GM18519 (cell line): Measurements from ENCODE around the gene CCR5AS.
"Not testable (repeated sequence)": the region's sequence is repeated elsewhere in the genome, so short reads cannot be mapped to it uniquely, and the experiment has no call there.

Experiments
- ATAC-seq: cut with Tn5 transposase; IDR thresholded peaks from one replicate; pipeline ENCODE4 v1.9.1; 2021; ENCODE audit warnings: mild to moderate bottlenecking, moderate library complexity; ENCODE audit not compliant: unreplicated experiment, low FRiP score

The CCR5AS gene

DNA sequence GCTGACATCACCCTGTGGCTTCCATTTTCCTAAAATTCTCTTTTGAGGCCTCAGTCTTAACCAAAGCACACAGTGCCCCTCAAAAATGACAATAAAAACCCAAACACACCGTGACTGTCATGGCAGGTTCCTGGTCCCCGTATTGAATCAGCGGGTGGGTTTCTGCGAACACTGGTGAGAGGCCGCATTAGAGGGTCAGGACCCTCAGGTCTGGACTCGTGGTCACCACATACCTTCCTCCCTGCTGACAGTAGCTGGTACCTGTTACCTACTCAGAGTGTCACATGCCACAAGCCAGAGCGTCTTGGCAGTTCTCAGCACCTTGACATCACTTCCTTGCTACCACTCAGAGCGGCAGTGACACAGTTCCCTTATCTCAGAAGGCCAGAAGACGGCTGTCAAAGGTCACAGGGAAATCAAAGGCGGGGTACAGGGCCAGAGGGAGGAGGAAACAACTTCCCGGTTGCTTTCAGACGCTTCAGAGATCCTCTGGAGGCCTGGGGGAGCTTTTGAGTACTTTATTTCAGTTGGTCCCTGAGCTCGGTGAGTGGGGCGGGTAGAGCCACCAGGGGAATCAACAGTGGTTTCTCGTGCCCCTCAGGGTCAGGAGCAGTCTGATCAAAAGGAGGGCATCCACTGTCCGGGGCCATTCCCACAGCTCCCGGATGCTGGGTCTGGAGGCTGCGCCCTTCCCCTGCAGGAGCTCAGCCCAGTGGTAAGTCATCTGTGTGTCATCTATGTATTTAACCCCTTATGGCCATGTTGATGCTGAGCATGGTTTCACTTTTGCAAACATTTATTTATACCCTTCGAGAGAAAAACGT is at the start of gene CCR5AS, which contains the start of gene CCRL2:
TSS of gene CCR5AS (minus strand) at position 279 of the 824 bp plus-strand sequence.
TSS of gene CCRL2 (plus strand) at position 472 of the 824 bp plus-strand sequence. CDS start 821 bp downstream, outside the sequence.
- ATAC-seq: no peak

DNA sequence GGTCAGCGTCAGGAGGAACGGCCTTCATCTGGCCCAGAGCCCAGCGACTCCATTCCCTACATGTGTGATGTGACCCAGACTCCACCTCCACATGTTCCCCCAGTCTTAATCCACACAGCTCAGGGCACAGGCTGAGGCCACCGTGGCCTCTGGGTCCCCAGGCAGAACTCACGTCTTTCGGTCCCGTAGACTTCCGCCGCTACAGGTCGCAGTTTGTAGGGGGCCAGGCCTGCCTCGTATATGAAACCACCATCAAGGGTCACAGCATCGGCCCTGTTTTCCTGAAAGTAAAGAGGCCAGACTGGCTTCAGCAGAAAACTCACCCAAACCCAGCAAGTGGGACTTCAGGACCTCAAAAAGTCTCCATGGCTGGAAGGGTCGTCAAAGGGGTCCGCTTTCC is 49.3 kb upstream of the CCR5AS start:
- no peak for ATAC-seq

DNA sequence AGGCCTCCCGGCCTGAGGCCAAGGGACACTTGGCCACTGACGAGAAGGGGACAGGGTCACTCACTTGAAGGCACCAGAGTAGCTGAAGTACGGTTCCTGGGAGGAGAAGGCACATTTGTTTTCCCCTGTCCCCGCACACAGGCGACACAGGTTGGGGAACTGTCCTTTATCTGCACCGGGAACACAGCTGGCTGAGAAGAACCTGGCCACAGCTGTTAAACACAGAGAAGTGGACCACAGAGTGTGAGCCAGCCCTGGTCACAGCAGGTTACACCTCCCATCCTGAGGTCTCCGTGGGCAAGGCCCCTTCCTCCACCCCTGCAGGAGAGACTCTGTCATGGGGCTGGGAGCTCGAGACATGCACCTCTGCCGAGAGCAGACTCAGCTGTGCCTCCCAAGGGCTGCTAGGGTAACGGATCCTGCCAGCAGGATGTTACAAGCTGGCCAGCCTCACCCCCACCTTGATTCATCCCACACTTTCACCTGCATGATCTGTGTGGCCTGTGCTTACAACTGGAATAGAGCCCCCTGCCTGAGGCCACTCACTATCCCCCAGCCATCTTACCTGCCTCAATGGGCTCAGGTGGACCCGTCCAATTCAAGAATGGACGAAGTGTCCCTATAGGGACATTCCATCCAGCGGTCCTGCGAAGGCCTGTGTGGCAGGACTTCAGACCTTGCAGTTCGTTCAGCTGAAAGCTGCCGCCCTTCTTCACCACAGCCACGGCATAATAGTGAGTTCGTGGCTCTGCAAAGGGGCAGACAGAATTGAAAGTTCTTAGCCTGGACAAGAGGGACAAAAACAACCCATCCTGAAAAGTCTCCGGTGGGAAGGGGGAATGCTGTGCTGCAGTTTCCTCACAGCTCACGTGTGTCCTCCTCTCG is 48.6 kb upstream of the CCR5AS start:
- ATAC-seq: no peak

DNA sequence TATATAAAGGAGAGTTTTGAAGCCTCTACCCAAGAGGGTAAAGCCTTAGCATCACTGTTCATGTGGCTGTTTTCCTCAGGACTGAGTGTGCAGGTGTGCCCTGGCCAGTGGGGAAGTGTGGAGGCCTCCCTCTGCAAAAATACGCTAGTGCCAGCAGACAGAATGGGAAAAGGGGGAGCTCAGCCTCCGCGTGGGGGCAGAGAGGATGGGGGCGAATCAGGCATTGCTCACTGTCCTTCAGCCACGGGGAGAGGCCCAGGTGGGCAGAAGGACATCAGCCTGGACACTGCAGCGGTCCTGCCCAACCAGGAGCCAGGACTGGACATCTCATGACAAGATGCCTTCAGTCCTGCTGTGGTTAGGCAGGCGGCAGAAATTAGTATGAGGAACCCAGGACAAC is 47.7 kb upstream of the CCR5AS start:
- no peak for ATAC-seq

DNA sequence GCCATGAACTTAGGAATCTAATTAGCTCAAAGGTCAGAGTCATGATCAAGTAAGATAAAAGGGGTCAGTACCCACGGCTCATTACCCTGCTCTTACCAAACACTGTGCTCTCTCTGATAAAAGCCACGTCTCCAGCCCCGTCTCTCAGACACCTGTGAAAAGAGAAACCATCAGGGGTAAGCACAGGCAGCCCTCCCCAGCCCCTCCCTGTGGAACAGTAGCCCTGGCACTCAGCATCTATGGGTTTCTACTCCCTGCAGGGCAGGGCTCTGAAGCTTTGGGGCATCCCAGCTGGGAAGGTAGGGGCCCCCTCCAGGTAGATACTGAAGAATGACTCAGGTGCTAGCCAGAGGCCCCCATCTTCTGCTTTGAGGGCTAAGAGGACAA is 47.3 kb upstream of the CCR5AS start:
- no peak for ATAC-seq

DNA sequence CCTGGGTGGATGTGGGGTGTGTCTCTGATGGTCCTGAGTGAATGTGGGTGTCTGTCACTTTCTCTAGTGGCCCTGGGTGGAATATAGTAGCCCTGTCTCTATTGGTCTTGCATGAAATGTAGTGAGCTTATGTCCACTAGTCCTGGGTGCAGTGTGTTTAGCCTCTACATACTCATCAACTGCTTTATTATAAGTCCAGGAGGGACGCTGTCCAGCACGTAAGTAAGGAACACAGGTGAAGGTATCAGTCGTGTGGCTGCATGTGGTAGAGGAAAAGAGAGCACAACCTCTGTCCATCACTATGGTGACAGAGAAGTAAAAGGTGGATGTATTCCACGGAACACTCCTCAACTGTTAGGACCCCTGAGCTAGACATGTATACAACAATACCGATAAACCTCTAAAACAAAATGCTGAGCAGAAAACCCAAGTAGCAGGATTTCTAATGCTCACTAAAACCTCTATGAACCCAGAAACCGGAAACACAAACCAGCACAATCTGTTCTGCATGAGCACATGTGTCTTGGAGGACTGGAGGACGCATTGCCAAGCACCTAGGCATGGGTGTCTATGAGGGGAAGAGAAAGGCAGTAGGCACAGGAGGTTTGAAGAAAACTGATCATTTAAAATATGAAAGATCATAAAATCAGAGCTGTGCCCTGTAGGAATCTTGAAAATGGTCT is 46.8 kb upstream of the CCR5AS start:
- ATAC-seq: no peak

DNA sequence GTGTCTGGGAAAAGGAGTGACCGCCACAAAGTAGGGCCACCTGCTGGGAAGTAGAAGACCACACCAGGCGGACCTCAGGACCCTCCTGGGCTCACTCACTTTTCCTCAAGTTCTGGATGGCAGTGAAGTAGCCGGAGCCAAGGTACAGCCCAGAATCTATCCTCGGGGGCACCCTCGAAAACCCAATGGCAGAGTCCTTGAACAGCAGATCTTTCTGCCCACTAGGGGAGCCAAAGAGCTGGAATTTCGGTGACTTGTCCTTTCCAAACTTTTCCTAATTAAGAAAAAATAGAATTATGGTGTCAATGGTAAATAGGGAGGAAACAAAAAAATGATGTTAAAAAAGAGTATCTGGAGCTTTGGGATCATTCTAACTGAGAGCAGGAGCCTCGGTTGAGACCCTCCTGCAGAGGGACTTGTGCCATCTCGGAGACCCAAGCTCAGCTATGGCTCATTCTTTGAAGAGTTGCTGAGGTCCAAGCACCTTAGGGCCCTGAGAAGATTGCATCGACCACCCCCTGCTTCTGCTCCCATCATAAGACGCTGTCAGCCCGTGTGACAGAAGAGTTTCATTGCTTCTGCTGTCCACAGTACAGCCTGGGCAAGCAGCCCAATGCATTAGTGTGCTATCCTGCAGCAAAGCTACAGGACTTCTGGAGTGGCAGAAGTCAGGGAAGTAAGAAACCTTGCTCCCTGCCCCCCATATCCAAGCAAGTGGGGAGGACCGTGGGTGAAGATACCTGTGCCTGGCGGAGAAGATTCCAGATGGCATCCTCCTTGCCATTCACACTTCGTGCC is 43.1 kb upstream of the CCR5AS start:
- ATAC-seq: no peak

DNA sequence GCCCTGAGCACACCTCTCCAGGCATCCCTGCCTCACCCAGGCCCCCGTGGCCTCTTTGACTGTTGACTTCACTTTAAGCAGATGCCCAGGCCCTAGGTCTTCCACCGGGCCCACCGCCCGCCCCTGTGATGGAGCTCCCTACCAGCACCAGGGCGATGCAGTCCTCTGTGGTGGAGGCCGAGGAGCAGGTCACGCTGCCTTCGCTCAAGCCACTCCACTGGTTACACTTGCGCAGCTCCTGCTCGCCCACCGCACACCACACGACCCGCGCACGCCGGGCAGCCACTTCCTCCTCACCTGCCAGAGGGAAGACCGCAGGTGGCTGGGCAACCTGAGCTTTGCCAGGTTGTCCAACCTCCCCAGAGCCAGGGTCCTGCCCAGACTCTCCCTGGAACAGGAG is 41.9 kb upstream of the CCR5AS start:
- no peak for ATAC-seq

DNA sequence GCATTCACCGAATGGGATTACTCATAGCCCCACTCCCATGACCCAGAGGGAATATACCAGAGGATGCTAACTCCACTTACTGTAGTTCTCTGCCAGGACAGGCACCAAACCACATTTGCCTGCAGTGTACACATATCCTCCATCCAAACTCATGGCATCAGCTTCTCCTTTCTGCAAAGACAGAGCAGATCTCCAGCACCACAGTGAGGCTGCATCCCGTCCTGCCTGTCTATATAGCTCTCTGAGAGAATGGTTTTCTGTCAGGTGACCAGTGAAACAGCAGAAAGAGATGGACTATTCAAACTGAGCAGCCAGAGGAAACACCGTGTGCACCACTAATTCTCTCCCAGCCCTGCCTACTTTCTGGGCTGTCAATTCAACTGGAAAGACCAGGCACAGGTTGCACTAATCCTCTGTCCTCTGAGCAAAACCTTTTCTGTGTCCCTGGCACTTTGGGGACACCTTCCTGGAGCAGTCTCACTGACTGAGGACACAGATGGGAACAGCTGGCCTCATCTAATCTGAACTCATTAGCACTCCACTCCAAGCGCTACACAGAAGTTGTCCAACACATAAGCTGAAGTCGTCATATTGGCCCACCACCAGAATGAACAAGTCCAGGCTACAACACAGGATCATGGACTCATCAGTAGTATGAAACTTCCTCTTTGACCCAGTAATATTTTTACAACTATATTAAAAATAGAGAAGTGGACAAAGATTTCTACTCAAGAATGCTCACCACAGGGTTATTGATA is 40.5 kb upstream of the CCR5AS start:
- ATAC-seq: no peak

DNA sequence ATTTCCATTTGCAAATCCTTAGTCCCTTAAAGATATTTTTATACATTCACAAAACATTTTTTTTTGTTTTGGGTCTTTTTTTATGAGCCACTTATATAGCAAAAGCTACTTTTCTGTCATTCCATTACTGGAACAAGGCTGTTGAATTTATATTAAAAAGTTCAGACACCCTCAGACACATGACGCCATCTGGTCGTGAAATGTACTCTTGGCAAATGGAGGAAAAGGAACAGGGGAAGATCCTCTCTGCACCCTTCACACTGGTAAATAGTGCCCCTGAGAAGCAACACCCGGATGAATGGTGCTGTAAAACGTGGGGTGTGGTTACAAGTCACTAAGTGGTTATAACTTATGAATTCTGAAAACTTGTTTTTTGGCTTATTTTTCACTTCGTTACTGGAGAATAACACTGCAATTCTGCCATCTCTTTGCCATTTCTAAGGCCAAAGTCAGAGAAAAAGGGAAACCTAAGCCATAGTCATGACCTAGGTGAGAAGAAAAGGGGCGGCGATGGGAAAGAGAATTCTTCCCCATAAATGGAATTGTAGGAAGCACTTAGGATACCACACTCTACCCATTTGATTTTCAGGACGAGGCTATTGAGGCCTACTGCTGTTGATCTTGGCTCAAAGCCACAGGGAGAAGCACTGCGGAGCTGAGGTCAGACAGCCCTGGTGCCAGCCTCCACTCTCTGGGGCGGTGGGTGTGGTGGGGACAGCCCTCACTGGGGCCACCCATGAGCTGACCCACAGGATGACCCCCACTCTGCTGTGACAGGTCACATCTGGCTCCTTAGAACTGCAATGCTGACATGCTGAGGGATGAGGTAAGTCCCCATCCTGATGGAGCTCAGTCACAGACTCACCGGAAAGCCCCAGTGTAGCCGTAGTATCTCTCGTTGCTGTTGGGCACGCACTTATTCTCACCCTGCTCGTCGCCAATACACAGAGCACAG is 36.0 kb upstream of the CCR5AS start:
- no peak for ATAC-seq

DNA sequence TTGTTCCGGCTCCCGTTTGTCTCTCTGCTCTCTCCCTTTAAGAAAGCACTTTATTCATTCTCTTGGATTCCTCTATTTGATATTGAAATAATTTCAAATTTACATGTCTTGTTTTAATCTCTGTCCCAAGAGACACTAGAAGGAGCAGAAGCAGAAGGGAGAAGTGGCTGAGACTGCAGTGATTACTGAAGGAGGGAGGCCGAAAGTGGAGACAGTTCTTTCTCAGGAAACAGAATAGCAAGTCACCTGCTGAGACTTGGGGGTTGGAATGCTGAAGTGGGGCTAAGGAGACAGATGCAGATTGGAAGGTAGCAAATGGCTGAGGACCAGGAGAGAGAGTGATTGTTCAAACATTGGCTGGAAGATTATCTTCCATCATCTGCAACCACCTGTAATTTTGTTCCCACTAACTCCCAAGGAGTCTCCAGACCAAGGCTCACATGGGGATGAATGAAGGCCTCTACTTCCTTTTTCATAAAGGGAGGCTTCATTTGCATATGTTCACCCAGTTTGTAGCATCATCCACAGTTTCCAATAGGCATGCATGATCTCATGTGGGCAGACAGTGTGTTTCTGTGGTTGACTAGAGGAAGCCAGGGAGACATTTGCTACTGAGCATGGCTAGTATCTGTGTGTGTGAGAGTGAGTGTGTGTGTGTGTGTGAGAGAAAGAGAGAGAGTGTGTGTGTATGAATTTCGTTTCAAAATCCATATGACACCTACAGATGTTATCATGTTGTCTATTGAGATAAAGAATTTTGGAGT is 33.8 kb upstream of the CCR5AS start:
- peak; percentile 62 for ATAC-seq

DNA sequence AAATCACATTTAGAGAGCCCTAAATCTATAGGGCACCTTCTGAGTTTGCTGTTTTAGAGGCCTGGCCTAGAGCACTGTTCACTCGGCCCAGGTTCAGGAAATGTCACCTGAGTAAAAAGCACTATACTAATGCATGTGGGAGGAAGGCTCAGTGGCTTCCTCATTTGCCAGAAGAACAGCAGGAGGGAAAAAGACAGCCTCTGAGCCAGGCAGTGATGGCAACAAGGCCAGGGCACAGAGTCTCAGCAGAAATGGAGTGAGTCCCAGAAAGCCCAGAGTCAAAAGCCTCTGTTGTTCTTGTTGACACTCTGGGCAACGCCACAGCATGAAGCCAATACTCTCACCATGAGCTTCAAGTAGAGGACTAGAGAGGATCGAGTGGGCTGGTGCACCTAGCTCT is 32.0 kb upstream of the CCR5AS start:
- ATAC-seq: no peak

DNA sequence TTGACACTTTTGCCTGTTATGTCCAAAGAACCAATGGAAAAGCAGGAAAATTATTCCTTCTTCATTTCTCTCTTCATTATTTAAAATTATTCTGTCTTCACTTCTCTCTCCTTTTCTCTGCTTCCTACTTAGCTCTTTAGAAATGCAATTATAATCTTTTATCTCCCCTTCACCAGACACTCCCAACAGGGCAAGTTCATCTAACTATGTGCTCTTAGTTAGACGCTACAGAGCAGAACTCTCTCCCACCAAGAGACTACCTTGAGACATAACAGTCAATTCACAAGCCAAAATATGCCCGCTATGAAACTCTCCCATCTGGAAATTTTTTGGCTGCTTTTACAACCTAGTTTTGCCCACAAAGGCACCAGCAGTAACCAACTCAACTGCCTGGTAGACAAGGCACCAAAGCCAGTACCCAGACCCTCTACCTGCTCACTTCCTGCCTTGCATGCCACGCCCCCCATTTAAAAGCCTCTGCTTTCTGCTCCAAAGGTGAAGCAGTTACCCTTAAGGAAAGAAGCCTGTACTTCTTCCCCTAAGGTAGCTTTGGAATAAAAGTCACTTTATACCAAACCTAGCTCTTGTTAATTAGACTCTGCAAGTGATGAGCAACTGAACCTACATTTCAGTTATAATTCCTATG is 28.3 kb upstream of the CCR5AS start:
- ATAC-seq: no peak

DNA sequence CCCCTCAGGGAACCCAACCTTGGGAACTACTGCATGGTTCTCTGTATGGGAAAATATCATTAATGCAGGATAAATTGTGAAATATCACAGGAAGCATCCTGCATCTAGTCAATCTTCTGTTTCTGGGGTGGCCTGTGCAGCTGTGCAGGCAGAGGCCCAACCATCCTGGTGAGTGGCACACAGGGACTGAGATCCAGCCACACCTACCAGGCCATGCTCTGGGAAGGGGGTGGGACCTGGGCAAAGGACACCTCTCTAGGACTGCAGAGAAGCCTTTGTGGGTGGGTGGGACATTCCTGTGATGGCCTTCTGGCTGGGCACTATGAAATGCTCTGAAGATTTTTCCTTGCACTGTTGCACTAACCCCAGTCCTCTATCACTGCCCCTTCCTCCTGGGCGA is 27.0 kb upstream of the CCR5AS start:
- no peak for ATAC-seq

DNA sequence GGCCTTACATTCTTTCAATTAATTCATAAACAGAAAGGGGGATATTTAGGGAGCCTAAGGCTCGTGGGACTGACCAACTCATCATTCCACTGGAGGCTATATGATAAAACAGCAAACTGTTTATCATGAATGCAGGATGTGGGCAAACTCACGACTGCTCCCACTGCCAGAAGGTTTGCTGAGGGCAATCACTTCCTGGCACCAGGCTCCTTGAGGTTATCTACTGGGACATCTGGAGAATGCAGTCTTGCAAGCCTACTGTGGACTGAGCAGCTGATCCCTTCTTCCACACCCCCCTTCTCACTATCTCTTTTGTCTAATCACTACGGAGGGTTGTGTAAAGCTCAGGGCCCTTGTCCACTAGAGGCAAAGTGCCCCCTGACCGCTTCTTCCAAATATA is 26.3 kb upstream of the CCR5AS start:
- ATAC-seq: not testable (repeated sequence)

DNA sequence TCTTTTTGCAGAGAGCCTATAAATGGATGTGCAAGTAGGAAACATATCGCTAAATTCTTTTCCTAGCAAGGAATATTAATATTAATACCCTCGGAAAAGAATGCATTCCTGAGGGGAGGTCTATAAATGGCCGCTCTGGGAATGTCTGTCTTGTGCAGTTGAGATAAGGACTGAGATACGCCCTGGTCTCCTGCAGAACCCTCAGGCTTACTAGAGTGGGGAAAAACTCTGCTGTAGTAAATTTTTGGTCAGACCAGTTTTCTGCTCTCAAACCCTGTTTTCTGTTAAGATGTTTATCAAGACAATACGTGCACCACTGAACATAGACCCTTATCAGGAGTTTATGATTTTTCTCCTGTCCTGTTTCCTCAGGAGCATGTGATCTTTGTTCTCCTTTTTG is 25.0 kb upstream of the CCR5AS start:
- not testable (repeated sequence) for ATAC-seq

DNA sequence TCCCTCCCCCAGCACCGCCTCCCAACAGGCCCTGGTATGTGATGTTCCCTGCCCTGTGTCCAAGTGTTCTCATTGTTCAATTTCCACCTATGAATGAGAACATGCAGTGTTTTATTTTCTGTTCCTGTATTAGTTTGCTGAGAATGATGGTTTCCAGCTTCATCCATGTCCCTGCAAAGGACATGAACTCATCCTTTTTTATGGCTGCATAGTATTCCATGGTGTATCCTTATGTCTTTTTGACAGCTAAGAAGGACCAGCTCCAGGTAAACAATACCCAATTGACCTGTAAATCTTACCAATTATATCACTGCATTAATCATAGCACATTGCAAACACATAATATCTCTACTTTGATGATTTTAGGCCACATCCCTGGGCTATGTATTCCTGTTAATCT is 24.0 kb upstream of the CCR5AS start:
- ATAC-seq: not testable (repeated sequence)
